T follicular helper cell (primary cell): ENCODE measurements around the gene SLC35B1.

ENCODE experiments used
- DNase-seq: peaks from one replicate; pipeline ENCODE4 v3.0.0-alpha.2; 2020; ENCODE audit warnings: low read depth

The SLC35B1 gene

DNA sequence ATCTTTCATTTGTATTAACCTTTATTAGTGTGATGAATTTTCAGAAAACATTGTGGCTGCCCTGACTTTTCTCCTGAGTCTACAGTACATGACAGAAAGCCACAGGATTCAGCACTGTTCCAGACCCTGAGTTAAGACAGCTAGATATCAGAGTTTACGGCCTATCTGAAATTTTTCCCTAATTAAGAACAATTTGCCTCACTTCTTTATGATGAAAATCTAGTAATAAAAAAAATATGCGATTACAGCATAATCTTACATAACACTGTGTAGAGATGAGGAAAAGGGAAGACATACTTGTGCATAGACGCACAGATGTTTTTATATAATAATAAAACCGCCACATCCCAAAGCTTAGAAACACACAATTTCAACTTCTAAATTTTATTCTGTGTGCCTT, 37.1 kb downstream of the SLC35B1 start:
- no peak for DNase-seq

DNA sequence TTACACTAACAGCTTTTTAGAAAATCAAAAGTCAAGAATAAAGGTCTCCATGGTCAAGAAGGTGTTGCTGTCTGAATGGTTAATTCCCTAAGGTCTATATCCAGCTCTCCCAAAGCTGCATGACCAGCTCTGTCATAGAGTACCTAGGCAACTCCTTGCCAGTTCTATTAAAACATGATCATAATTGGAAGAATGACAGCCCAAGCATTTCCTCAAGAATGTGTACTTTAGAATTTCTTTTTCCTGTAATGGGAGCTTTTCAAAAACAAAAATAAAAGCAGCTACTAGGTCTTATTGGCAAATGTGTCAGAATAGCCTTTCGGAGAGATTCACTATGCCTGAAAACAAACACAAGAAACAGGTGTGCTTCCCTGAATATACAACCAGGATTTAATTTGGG, 37.8 kb downstream of the SLC35B1 start:
- DNase-seq = no peak

DNA sequence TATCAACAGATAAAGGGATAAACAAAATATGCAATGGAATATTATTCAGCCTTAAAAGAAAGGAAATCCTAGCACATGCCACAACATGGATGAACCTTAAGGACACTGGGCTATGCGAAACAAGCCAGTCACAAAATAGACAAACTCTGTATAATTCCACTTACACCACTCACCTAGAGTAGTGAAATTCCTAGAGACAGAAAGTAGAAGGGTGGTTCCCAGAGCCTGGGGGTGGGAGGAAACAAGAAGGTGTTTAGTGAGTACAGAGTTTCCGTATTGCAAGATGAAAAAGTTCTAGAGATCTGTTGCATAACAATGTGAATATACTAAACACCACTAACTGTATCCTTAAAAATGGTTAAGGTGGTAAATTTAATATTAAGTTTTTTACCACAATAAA, 39.9 kb downstream of the SLC35B1 start:
- no peak for DNase-seq

DNA sequence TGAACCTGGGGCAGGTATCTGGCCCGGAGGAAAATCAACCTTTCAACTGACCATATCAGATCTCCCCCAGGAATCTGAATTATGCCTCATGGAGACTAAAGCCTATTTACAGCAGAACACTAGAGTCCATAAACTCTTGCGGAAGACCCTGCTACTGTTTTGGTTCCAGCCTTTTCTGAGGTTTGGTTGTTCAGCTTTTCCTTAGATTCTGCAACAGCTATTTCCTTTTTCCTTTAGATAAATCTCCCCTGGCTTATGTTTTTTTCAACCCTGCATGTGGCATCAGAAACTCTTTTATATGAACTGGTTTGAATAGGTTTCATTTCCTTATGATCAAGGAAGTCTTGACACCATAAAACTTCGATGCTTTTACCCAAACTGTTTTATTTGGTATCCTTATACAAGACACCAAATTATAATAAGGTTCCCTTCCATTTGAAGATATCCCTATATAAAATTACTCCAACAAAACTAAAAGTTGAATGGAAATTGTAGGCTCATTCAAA, 43.0 kb downstream of the SLC35B1 start:
- DNase-seq = no peak

DNA sequence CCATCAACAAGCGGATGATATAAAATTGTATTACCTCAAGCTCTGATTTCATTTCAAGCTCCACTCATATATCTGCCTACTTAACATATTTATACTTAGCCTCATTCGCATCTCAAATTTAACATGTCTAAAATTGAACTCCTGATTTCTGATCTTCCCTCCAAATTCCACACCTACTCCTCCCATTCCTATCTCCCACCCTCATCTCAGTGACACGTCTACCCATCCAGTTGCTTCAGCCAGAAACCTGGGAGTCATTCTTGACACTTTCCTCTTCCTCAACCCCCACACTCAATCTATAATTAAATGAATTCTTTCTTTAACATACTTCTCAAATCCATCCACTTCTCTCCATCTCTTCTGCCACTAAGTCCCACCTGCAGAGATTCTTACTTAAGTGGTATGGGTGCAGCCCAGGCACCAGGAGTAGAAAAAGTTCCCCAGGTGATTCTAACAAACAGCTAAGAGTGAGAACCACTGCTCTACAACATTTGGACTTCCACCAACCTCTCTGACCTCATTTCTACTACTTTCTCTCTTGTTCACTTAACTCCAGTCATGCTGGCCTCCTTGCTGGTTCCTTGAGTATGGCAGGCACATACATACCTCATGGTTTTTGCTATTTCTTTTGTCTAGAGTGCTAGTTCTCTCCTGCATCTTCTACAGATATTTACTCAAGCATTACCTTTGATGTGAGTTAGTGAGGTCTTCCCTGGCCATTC, 47.9 kb downstream of the SLC35B1 start:
- no peak for DNase-seq

- no peak for DNase-seq
Observed at GRCh38 chr17:49656247-49656646, 51.5 kb downstream of the SLC35B1 start.
